Liver (tissue), 3 donors: ENCODE results near the gene FAM181A.

Experiments
- RXRA ChIP-seq, 2 donors: IDR thresholded peaks; 2 replicates each; pipeline ENCODE4 v1.6.1; 2017 to 2018; ENCODE audit warnings: antibody characterized with exemption in 2 of 2, mild to moderate bottlenecking in 1 of 2
- TF ChIP-seq, protein P1 (sequence below): fragments of 150-350 bp; IDR thresholded peaks from 2 replicates; pipeline ENCODE4 v1.5.1; 2017; ENCODE audit warnings: improper control_type of control experiment, low read depth, low read length; ENCODE audit not compliant: missing input control
- TF ChIP-seq, protein P2 (sequence below): IDR thresholded peaks from 2 replicates; pipeline ENCODE4 v1.6.1; 2016; ENCODE audit warnings: antibody characterized with exemption
- donor health status: healthy.
- donor health status: healthy.

DNA sequence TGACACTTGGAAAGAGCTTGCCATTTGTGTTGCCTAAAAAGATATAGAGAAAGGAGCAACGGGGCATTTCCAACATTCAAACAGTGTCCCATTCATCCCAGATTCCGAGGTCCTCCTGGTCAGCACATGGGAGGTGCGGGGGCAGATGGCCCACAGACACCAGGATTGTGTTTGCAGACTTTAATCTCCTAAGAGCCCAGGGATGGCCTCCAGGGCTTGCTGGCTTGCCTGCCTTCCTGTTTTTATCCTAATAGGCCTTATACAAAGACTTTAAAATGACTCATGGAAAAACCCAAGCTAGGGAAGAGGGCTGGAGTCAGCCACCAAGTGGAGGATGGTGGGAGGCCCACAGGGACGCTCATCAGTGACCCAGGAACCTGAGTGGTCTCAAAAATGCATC lies 21.5 kb upstream of the FAM181A start:
- no peak for TF ChIP-seq RXRA (IDR thresholded peaks at IDR 0.05)
- TF ChIP-seq, protein P1, sequence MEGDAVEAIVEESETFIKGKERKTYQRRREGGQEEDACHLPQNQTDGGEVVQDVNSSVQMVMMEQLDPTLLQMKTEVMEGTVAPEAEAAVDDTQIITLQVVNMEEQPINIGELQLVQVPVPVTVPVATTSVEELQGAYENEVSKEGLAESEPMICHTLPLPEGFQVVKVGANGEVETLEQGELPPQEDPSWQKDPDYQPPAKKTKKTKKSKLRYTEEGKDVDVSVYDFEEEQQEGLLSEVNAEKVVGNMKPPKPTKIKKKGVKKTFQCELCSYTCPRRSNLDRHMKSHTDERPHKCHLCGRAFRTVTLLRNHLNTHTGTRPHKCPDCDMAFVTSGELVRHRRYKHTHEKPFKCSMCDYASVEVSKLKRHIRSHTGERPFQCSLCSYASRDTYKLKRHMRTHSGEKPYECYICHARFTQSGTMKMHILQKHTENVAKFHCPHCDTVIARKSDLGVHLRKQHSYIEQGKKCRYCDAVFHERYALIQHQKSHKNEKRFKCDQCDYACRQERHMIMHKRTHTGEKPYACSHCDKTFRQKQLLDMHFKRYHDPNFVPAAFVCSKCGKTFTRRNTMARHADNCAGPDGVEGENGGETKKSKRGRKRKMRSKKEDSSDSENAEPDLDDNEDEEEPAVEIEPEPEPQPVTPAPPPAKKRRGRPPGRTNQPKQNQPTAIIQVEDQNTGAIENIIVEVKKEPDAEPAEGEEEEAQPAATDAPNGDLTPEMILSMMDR = no peak
- TF ChIP-seq, protein P2, sequence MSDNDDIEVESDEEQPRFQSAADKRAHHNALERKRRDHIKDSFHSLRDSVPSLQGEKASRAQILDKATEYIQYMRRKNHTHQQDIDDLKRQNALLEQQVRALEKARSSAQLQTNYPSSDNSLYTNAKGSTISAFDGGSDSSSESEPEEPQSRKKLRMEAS = no peak
